NB4 (cell line): ENCODE measurements around the gene ARL4D.

Experiments used
- DNase-seq: peaks from one replicate; pipeline ENCODE4 v3.0.0; 2010; ENCODE audit warnings: low read depth
- H3K4me3 ChIP-seq: one replicate; pipeline ENCODE4 v1.5.1; 2011; ENCODE audit warnings: mild to moderate bottlenecking, low read depth, low read length, moderate library complexity
- MAX ChIP-seq: IDR thresholded peaks from 2 replicates; pipeline ENCODE4 v1.6.1; 2011; ENCODE audit warnings: low read depth, low read length
- MYC ChIP-seq: IDR thresholded peaks from 2 replicates; pipeline ENCODE4 v1.6.1; 2011; ENCODE audit warnings: low read depth, low read length
- POLR2A ChIP-seq: IDR thresholded peaks from 2 replicates; pipeline ENCODE4 v1.6.1; 2011; ENCODE audit warnings: mild to moderate bottlenecking; ENCODE audit not compliant: insufficient read length; ENCODE audit errors: extremely low read depth
- TF ChIP-seq, protein P1 (sequence below): IDR thresholded peaks from one replicate; pipeline ENCODE4 v1.5.1; 2012; ENCODE audit warnings: low read depth, low read length

ARL4D gene

DNA sequence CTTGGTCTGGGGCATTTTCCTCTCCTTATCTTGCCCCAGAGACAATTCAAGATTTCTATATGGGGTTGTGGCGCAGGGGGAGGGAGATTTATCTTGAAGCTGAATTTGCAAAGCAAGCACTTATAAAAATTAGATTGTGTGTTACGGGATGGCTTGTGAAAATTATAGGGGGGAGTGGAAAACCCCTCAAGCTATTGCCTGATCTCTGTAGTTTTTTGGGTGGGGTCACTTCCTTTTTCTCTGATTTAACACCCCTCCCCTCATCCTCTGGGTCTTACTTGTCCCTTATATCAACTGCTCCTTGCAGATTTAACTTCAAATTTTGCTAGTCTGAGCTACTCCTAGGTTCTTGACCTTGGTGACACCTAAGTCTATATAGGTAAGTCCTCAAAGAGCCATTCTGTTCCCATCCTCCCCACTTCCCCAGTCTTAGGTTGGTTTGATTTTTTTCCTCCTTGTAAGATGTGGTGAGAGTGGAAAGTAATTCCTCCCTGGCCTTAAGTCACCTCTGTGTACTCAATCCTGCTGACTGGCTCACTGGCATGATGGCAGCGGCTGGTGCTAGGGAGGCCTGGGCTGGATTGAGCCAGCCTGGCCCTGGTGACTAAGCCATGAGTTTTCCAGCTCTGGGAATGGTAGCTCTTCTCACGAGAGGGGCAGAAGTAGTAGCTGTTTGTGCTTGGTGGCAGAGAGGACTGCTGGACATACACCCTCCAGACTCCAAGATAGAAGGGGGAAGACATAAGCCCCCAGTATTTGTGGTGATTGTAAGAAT, 2.3 kb downstream of the ARL4D start:
- DNase-seq, result no peak
- no peak overlapping the region for H3K4me3 ChIP-seq
- TF ChIP-seq MYC (no peak), MAX (no peak), POLR2A (no peak)
- TF ChIP-seq, protein P1, sequence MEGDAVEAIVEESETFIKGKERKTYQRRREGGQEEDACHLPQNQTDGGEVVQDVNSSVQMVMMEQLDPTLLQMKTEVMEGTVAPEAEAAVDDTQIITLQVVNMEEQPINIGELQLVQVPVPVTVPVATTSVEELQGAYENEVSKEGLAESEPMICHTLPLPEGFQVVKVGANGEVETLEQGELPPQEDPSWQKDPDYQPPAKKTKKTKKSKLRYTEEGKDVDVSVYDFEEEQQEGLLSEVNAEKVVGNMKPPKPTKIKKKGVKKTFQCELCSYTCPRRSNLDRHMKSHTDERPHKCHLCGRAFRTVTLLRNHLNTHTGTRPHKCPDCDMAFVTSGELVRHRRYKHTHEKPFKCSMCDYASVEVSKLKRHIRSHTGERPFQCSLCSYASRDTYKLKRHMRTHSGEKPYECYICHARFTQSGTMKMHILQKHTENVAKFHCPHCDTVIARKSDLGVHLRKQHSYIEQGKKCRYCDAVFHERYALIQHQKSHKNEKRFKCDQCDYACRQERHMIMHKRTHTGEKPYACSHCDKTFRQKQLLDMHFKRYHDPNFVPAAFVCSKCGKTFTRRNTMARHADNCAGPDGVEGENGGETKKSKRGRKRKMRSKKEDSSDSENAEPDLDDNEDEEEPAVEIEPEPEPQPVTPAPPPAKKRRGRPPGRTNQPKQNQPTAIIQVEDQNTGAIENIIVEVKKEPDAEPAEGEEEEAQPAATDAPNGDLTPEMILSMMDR, result no peak

GRCh38 chr17:43402078-43402477, 3.3 kb downstream of the ARL4D start:
- DNase-seq, result no peak
- H3K4me3 ChIP-seq, result no peak overlapping the region
- TF ChIP-seq MYC (no peak), POLR2A (no peak), MAX (no peak)
- TF ChIP-seq, protein P1, result no peak

GRCh38 chr17:43402567-43402966, 3.8 kb downstream of the ARL4D start:
- DNase-seq, result no peak
- no peak overlapping the region for H3K4me3 ChIP-seq
- TF ChIP-seq MAX, result no peak

DNA sequence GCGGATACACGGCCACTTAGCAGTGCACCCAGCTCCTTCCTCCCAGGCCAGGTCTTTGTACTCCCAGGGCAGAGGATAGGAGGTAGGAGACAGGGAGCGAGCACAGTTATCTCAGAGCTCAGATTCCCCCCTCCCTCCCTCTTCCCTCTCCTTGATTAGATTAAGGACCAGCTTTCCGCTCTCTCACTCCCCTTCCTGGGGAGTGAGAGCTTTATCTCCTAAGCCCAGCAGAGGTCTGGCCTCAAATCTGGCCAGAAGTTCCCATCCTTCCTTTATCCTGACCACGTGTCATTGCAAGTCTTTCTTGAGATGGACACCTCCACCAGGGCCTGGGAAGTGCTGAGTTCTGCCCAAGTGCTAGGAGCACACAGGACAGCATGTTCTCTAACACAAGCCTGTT, 5.1 kb downstream of the ARL4D start:
- TF ChIP-seq MYC, result no peak
- TF ChIP-seq, protein P1, result no peak
- no peak for TF ChIP-seq MAX
- no peak for TF ChIP-seq POLR2A
- no peak for DNase-seq

DNA sequence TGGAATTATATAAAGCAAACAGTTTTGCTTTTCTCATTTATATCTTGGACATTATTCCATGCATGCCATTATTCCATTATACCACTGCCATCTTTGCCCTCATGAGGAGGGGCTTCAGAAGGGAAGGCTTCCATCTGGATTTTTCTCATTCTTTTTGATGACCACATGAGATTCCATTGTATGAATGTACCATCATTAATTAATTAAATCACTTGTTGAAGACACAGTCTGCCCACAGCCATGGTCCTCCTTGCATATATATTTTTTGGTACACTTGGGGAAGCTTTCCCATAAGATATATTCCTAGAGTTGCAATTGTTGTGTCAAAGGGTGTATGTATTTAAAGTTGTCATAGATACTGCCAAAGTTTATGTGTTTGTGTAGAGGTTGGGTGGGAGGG, 7.1 kb downstream of the ARL4D start:
- TF ChIP-seq, protein P1, result no peak
- TF ChIP-seq MYC (no peak), POLR2A (no peak), MAX (no peak)
- H3K4me3 ChIP-seq, result no peak overlapping the region
- DNase-seq, result no peak

More for the DNA sequence above, 5.1 kb downstream of the ARL4D start:
- H3K4me3 ChIP-seq, result no peak overlapping the region
